ENCODE data around the gene ZNF366. TPM values are rescaled to one million over a fixed set of nuclear protein-coding genes. Genes with fewer than 3 reads are reported as not detected.

ZNF366 gene
- polyA plus RNA-seq, 2 of the 4 experiments (the other 2 are of a cell fraction), result not detected

GRCh38 chr5:72470826-72471225, 36.4 kb downstream of the ZNF366 start (continued):
- TF ChIP-seq, protein P1, sequence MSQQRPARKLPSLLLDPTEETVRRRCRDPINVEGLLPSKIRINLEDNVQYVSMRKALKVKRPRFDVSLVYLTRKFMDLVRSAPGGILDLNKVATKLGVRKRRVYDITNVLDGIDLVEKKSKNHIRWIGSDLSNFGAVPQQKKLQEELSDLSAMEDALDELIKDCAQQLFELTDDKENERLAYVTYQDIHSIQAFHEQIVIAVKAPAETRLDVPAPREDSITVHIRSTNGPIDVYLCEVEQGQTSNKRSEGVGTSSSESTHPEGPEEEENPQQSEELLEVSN (IDR thresholded peaks at IDR 0.05; ENCODE audit: borderline replicate concordance, low read depth), result no peak
- TF ChIP-seq TFCP2L1 (CRISPR knock-in tag; IDR thresholded peaks at IDR 0.05), result no peak
- no peak for TF ChIP-seq CHD2 (IDR thresholded peaks at IDR 0.05; ENCODE audit: low read length, partially characterized antibody)
- TF ChIP-seq HOXB13 (CRISPR knock-in tag; IDR thresholded peaks at IDR 0.05; ENCODE audit: low read depth), result no peak
- no peak for TF ChIP-seq ESRRA (IDR thresholded peaks at IDR 0.05; ENCODE audit: borderline replicate concordance, low read length)

GRCh38 chr5:72468606-72469005, 38.6 kb downstream of the ZNF366 start:
- Histone ChIP-seq H3K4me2 (no peak overlapping the region), H3K4me1 (peaks cover 12% of the 10 kb centered on the region; the same call in 2 of the 3 replicates), H3K4me3 (no peak overlapping the region), H3K9me3 (no peaks in the 10 kb centered on the region), H3K27ac (no peak overlapping the region)
- CTCF ChIA-PET, result interaction anchor here (1.2 kb wide), 1 partner anchor 9 kb away, joined by 3 read pairs; no protein-coding TSS in a partner anchor
- no peak for TF ChIP-seq CEBPB (IDR thresholded peaks at IDR 0.05)
- TF ChIP-seq RAD21 (conservative IDR thresholded peaks at IDR 0.05 in 1 of 2, IDR thresholded peaks at IDR 0.05 in 1 of 2), result no peak
- no peak for TF ChIP-seq PHF8 (IDR thresholded peaks at IDR 0.05; ENCODE audit: borderline replicate concordance, low read depth)
- no peak for TF ChIP-seq REST (IDR thresholded peaks at IDR 0.05)
- no peak for TF ChIP-seq ESRRA (IDR thresholded peaks at IDR 0.05; ENCODE audit: borderline replicate concordance, low read length)
- no peak for TF ChIP-seq CHD4 (IDR thresholded peaks at IDR 0.05; ENCODE audit: borderline replicate concordance)
- TF ChIP-seq, protein P2, sequence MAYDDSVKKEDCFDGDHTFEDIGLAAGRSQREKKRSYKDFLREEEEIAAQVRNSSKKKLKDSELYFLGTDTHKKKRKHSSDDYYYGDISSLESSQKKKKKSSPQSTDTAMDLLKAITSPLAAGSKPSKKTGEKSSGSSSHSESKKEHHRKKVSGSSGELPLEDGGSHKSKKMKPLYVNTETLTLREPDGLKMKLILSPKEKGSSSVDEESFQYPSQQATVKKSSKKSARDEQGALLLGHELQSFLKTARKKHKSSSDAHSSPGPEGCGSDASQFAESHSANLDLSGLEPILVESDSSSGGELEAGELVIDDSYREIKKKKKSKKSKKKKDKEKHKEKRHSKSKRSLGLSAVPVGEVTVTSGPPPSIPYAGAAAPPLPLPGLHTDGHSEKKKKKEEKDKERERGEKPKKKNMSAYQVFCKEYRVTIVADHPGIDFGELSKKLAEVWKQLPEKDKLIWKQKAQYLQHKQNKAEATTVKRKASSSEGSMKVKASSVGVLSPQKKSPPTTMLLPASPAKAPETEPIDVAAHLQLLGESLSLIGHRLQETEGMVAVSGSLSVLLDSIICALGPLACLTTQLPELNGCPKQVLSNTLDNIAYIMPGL (CRISPR knock-in tag; IDR thresholded peaks at IDR 0.05; ENCODE audit: borderline replicate concordance), result no peak
- no peak for TF ChIP-seq HOXA7 (CRISPR knock-in tag; IDR thresholded peaks at IDR 0.05)
- TF ChIP-seq JUN (IDR thresholded peaks at IDR 0.05), result no peak
- TF ChIP-seq NFE2L2 (conservative IDR thresholded peaks at IDR 0.05; ENCODE audit: low read length), result no peak
- TF ChIP-seq FOSL2 (IDR thresholded peaks at IDR 0.05), result no peak
- no peak for TF ChIP-seq FOSL2 (CRISPR knock-in tag; IDR thresholded peaks at IDR 0.05)
- TF ChIP-seq SREBF2 (IDR thresholded peaks at IDR 0.05), result no peak
- no peak for ATAC-seq
- POLR2A ChIA-PET, result no interaction called here
- FAIRE-seq, result no peak
- no peak for DNase-seq (ENCODE audit: low read depth in 1 of 2, low spot score in 1 of 2)
- WGBS (ENCODE audit: missing lambda C conversion rate), result 94% methylated on average over 1 of the region's 1 CpG

DNA sequence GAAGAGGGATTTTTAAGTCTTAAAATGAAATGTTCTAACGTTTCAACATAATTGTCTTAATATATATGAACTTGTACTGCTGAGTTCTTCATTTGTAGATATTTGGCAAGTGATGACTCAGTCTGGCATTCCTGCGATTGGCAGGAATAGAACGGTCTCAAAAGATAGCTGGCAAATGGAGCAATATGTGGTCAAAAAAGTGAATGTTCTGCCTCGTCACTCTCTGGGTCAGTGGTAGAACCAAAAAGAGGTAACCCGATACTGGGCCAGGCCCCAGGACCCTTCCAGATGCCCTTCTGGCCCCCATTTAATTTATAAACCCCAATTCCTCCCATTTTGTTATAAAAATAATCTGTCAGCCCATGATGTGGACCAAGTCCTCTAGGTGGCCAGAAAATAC, 39.2 kb downstream of the ZNF366 start:
- no peak overlapping the region for H3K4me2 ChIP-seq
- H3K4me3 ChIP-seq, result no peak overlapping the region
- ChIA-PET POLR2A (no interaction called here), CTCF (interaction anchor here (1.2 kb wide), 1 partner anchor 9 kb away, joined by 3 read pairs; no protein-coding TSS in a partner anchor)
- ATAC-seq (no peak), FAIRE-seq (no peak), DNase-seq (ENCODE audit: low read depth in 1 of 2, low spot score in 1 of 2) (no peak)
- H3K9me3 ChIP-seq, result no peaks in the 10 kb centered on the region
- WGBS (ENCODE audit: missing lambda C conversion rate), result 62% methylated on average over 5 of the region's 5 CpGs
- TF ChIP-seq FOSL2 (IDR thresholded peaks at IDR 0.05), result no peak
- 0 out of 2 replicates have a peak, but pooled peaks have one; percentile 9 for TF ChIP-seq FOSL2 (CRISPR knock-in tag; IDR thresholded peaks at IDR 0.05)
- TF ChIP-seq, protein P3, sequence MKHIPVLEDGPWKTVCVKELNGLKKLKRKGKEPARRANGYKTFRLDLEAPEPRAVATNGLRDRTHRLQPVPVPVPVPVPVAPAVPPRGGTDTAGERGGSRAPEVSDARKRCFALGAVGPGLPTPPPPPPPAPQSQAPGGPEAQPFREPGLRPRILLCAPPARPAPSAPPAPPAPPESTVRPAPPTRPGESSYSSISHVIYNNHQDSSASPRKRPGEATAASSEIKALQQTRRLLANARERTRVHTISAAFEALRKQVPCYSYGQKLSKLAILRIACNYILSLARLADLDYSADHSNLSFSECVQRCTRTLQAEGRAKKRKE (CRISPR knock-in tag; IDR thresholded peaks at IDR 0.05; ENCODE audit: low read depth), result no peak
- H3K4me1 ChIP-seq, result peaks cover 12% of the 10 kb centered on the region; the same call in 2 of the 3 replicates
- peak overlapping the region in 1 of 2 experiments; percentile 29; a peak in 2 of 6 replicates for H3K27ac ChIP-seq

All from A549 (cell line).